Endodermal cell (in vitro differentiated cells): Measurements from ENCODE around the gene MEGF11. TPM values are rescaled to one million over a fixed set of nuclear protein-coding genes. Genes with fewer than 3 reads are reported as not detected.

ENCODE experiments used
- DNase-seq: peaks from one replicate; pipeline ENCODE4 v3.0.0-alpha.2; 2017
- H3K27ac ChIP-seq: 2 replicates; pipeline ENCODE4 v1.5.1; 2013; ENCODE audit warnings: mild to moderate bottlenecking, low read depth, low read length, moderate library complexity
- H3K27me3 ChIP-seq: 2 replicates; pipeline ENCODE4 v1.6.1; 2013; ENCODE audit warnings: mild to moderate bottlenecking, low read length, moderate library complexity; ENCODE audit not compliant: insufficient read depth, control insufficient read depth, poor library complexity, severe bottlenecking
- H3K36me3 ChIP-seq: 2 replicates; pipeline ENCODE4 v1.7.0; 2013; ENCODE audit warnings: mild to moderate bottlenecking, low read length, moderate library complexity; ENCODE audit not compliant: control insufficient read depth, insufficient read depth
- H3K4me1 ChIP-seq: one replicate; pipeline ENCODE4 v1.7.0; 2013; ENCODE audit warnings: low read length; ENCODE audit not compliant: control insufficient read depth, insufficient read depth
- H3K4me3 ChIP-seq: 2 replicates; pipeline ENCODE4 v1.5.1; 2013; ENCODE audit warnings: mild to moderate bottlenecking, low read length, moderate library complexity
- H3K9ac ChIP-seq: 2 replicates; pipeline ENCODE4 v1.6.1; 2013; ENCODE audit warnings: mild to moderate bottlenecking, low read length, moderate library complexity; ENCODE audit not compliant: poor library complexity, severe bottlenecking; ENCODE audit errors: extremely low read depth
- H3K9me3 ChIP-seq: 2 replicates; pipeline ENCODE4 v1.6.1; 2013; ENCODE audit warnings: mild to moderate bottlenecking, low read length, moderate library complexity; ENCODE audit not compliant: control insufficient read depth
- H3K27ac Mint-ChIP-seq: 2 replicates; pipeline ENCODE4 v1.8.0; 2020; ENCODE audit warnings: mixed read lengths
- H3K27me3 Mint-ChIP-seq: 2 replicates; pipeline ENCODE4 v1.8.0; 2021; ENCODE audit warnings: mild to moderate bottlenecking, mixed read lengths; ENCODE audit not compliant: insufficient read depth
- H3K36me3 Mint-ChIP-seq: 2 replicates; pipeline ENCODE4 v1.8.0; 2020; ENCODE audit warnings: low read depth, mixed read lengths
- H3K4me1 Mint-ChIP-seq: 2 replicates; pipeline ENCODE4 v1.8.0; 2020; ENCODE audit warnings: mixed read lengths
- H3K4me3 Mint-ChIP-seq: 2 replicates; pipeline ENCODE4 v1.8.0; 2020; ENCODE audit warnings: mild to moderate bottlenecking, moderate library complexity, mixed read lengths
- H3K9me3 Mint-ChIP-seq: 2 replicates; pipeline ENCODE4 v1.8.0; 2020; ENCODE audit warnings: mild to moderate bottlenecking, mixed read lengths
- CTCF ChIP-seq: fragments of 200-600 bp; sonication (generic); conservative IDR thresholded peaks from 2 replicates; pipeline ENCODE4 v1.5.0; 2021; ENCODE audit warnings: antibody characterized with exemption, mild to moderate bottlenecking
- WGBS, 2 experiments: methylation state at CpG; one replicate each; pipeline versions ENCODE4 v1.1.5 to v1.1.7; 2013; ENCODE audit warnings: missing lambda C conversion rate in 2 of 2, mixed read lengths in 1 of 2; ENCODE audit not compliant: insufficient coverage in 1 of 2, insufficient read length in 1 of 2; 5-methylcytosine and 5-hydroxymethylcytosine counted together
- total RNA-seq, 2 donors: library from RNA; stranded (reverse); fragmentation: NEBNext Ultra II Directional in 1 of 2; extraction: Animal tissue kit (Norgen Biotek cat#: 25700) in 1 of 2; gene quantifications; 2 replicates in 1 of 2; 3 replicates in 1 of 2; pipeline ENCODE4 v1.2.1, GENCODE V29; 2021

MEGF11 gene
- total RNA-seq, 2 donors from 2014 or later, result 0.73 to 1.2 TPM

- Histone ChIP-seq H3K27me3 (no peaks in the 10 kb centered on the region), H3K9me3 (no peaks in the 10 kb centered on the region), H3K27ac (no peak overlapping the region), H3K36me3 (no peaks in the 10 kb centered on the region), H3K9ac (no peak overlapping the region), H3K4me1 (no peaks in the 10 kb centered on the region), H3K4me3 (no peak overlapping the region)
- no peaks in the 10 kb centered on the region for H3K36me3 Mint-ChIP-seq
- no peak for DNase-seq
- H3K27ac Mint-ChIP-seq, result no peak overlapping the region
- WGBS, 2 experiments, result 91% methylated on average over 10 of the region's 10 CpGs; no CpG with 5 or more reads in 1 of the 2 experiments
- TF ChIP-seq CTCF, result no peak
- H3K4me3 Mint-ChIP-seq, result no peak overlapping the region
- H3K27me3 Mint-ChIP-seq, result no peaks in the 10 kb centered on the region
- H3K9me3 Mint-ChIP-seq, result peaks cover 12% of the 10 kb centered on the region
- peaks cover 2% of the 10 kb centered on the region for H3K4me1 Mint-ChIP-seq
Observed at GRCh38 chr15:66084704-66085103, 168.8 kb downstream of the MEGF11 start.

GRCh38 chr15:66080717-66081398 lies 172.7 kb downstream of the MEGF11 start:
- WGBS, 2 experiments, result 84 to 86% methylated on average over 18 to 21 of the region's 23 CpGs
- H3K4me1 Mint-ChIP-seq, result peaks cover 2% of the 10 kb centered on the region
- Histone ChIP-seq H3K4me3 (no peak overlapping the region), H3K9ac (no peak overlapping the region), H3K4me1 (no peaks in the 10 kb centered on the region), H3K27me3 (no peaks in the 10 kb centered on the region), H3K36me3 (no peaks in the 10 kb centered on the region), H3K27ac (no peak overlapping the region), H3K9me3 (no peaks in the 10 kb centered on the region)
- H3K27me3 Mint-ChIP-seq, result peaks cover 9% of the 10 kb centered on the region
- H3K4me3 Mint-ChIP-seq, result no peak overlapping the region
- H3K36me3 Mint-ChIP-seq, result no peaks in the 10 kb centered on the region
- peaks cover 12% of the 10 kb centered on the region for H3K9me3 Mint-ChIP-seq
- no peak overlapping the region for H3K27ac Mint-ChIP-seq
- peak; percentile 86 for DNase-seq
- peak; percentile 81 for TF ChIP-seq CTCF

- H3K4me3 ChIP-seq, result no peak overlapping the region
- no peak for DNase-seq
- WGBS, 2 experiments, result 80% methylated on average over 5 of the region's 5 CpGs; no CpG with 5 or more reads in 1 of the 2 experiments
- H3K27me3 ChIP-seq, result no peaks in the 10 kb centered on the region
- no peak overlapping the region for H3K4me3 Mint-ChIP-seq
- H3K36me3 ChIP-seq, result no peaks in the 10 kb centered on the region
- no peaks in the 10 kb centered on the region for H3K36me3 Mint-ChIP-seq
- H3K4me1 ChIP-seq, result no peaks in the 10 kb centered on the region
- no peaks in the 10 kb centered on the region for H3K9me3 Mint-ChIP-seq
- no peak overlapping the region for H3K27ac ChIP-seq
- H3K27me3 Mint-ChIP-seq, result peaks cover 12% of the 10 kb centered on the region
- no peaks in the 10 kb centered on the region for H3K9me3 ChIP-seq
- peaks cover 2% of the 10 kb centered on the region for H3K4me1 Mint-ChIP-seq
- H3K9ac ChIP-seq, result no peak overlapping the region
- TF ChIP-seq CTCF, result no peak
- H3K27ac Mint-ChIP-seq, result no peak overlapping the region
Observed at GRCh38 chr15:66078929-66079275, 174.6 kb downstream of the MEGF11 start.
